HG03442 (cell line): ENCODE data around the gene PCSK5.
"Not testable (repeated sequence)": the region's sequence is repeated elsewhere in the genome, so short reads cannot be mapped to it uniquely, and the experiment has no call there.

Experiments used
- ATAC-seq: cut with Tn5 transposase; IDR thresholded peaks from one replicate; pipeline ENCODE4 v1.9.1; 2021; ENCODE audit warnings: mild to moderate bottlenecking, moderate library complexity; ENCODE audit not compliant: unreplicated experiment

The PCSK5 gene

DNA sequence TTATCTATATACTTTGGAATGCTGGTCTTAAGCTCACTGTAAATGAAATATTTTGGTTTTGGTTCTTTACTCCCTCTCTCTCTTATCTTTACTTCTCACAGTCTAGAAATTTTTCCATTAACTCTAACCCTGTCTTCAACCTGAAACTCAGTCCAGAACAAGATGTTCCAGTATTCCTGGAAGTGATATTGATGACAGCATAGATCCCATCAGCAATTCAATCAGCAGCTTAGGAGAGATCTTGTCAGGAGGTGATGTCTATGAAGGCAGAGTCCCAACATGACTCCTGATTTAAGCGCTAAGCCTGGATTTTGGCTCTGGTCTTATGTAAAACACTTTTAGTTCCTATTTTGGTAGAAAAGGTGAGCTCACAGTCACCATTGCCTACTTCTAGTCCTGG lies 451.1 kb downstream of the PCSK5 start:
- no peak for ATAC-seq

DNA sequence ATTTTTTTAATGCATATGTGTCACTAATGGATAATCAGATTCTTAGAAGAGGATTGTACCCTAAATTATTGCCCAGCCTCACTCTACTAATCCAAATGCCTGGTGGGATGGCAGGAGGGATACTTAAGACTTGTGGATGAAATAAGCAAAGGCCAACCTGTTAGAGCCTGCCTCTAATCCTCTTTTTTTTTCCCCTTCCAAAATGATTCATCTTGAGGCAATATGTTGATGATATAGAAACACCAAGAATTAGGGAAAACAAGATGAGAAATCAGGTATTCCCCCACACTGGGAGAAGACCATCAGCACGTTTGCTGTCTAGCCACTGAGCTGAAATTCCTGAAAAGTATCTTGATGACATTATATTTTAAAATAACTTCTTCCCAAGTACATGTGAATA lies 451.7 kb downstream of the PCSK5 start:
- ATAC-seq: no peak

DNA sequence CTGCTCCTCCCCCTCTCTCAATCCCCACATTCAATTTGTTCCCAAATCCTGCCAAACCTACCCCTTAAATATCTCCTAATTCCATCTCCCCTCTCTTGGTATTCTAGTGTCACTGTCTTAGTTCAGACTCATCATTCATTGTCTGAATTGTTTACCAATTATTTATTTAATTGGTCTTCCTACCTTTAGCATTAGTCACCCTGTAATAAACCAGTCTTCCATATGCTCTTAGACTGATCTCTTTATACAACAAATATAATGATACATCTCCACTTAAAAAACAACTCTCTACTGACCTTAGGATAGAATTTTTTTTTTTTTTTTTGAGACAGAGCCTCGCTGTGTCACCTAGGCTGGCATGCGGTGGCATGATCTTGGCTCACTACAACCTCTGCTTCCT lies 452.4 kb downstream of the PCSK5 start:
- ATAC-seq: no peak

DNA sequence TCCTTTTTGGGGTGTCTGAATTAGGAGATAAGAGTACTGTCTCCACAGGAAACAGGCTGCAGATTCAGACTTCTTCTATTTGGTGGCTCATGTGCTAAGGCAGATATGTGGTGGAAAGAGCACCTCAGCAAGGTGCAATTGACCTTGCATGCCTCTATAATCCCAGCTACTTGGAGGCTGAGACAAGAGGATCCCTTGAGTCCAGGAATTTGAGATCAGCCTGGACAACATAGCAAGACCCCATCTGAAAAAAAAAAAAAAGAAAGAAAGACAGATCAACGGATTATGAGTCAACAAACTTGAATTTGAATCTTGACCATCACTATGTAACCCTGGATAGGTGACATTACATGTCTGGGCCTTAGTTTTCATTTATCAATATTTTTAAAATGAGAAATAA lies 459.4 kb downstream of the PCSK5 start:
- ATAC-seq: no peak

DNA sequence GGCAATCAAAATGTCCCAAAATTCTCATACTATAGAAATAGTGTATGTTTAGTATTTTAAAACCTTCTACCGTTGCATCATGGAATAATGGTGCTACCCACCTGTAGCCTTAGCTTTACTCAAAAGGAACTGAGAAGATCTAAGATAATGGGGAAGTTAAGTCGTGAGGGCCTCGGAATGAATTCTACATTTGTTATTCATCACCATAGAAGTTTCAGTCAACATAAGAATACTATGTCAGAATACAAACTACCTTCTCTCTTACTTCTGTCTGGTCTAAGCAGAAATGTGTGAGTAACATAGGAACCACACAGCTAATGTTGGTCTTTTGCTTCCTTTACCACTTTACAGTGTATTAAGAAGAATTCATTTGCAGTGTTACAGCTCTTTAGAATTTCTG lies 460.5 kb downstream of the PCSK5 start:
- no peak for ATAC-seq

DNA sequence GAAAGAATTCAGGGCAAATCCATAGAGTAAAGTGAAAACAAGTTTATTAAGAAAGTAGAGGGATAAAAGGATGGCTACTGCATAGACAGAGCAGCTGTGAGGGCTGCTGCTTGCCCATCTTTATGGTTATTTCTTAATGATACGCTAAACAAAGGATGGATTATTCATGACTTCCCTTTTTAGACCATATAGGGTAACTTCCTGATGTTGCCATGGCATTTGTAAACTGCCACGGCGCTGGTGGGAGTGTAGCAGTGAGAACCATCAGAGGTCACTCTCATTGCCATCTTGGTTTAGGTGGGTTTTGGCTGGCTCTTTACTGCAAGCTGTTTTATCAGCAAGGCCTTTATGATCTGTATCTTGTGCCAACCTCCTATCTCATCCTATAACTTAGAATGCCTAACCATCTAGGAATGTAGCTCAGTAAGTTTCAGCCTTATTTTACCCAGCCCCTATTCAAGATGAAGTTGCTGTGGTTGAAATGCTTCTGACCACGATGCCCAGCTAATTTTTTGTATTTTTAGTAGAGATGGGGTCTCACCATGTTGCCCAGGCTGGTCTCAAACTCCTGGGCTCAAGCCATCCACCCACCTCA lies 461.6 kb downstream of the PCSK5 start:
- ATAC-seq: no peak

DNA sequence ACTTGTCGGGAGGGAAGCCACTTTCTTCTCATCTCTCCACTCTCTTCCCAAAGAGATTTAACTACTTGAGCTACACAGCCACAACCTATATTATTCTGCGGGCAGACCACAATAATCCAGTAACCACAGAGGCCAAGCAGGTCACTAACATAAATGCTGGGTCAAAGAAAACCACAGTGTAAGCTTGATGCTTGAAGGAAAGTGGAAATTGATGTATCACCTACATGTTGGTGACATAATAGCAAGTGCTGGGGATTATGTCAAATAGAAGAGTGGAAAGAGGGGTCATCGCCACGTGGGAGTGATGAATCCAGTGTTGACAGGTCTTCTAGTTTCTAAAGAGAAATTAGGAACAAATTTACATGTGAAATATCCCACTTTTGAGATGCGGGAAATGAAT lies 462.8 kb downstream of the PCSK5 start:
- ATAC-seq: no peak

DNA sequence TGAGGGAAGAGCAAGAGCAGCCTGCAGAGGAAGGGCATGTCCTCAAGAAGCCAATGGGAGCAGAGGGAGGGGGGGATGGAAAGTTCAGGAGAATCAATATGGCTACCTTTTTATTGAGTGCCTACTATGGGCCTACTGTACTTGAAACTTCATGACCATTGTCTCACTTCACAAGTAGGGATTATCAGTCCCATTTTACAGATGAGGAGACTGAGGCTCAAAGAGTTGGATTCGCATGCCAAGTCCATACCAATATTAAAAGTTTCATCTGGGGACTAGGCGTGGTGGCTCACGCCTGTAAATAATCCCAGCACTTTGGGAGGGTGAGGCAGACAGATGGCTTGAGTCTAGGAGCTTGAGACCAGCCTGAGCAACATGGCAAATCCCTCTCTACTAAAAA lies 463.7 kb downstream of the PCSK5 start:
- no peak for ATAC-seq

DNA sequence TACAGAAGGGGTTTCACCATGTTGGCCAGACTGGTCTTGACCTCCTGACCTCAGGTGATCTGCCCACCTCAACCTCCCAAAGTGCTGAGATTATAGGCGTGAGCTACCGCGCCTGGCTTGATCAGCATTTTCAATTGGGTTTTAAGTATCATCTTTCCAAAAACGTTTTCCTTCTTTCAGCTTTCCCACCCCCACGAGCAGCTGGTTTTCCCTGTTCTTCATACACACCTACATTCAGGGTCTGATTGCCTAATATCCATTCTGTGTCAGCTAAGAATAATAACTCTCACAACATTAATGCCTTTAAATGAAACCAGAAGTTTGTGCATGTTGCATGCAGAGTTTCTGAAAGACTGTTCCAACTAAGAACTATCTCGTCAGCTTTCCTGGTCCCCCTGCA lies 465.4 kb downstream of the PCSK5 start:
- ATAC-seq: no peak

DNA sequence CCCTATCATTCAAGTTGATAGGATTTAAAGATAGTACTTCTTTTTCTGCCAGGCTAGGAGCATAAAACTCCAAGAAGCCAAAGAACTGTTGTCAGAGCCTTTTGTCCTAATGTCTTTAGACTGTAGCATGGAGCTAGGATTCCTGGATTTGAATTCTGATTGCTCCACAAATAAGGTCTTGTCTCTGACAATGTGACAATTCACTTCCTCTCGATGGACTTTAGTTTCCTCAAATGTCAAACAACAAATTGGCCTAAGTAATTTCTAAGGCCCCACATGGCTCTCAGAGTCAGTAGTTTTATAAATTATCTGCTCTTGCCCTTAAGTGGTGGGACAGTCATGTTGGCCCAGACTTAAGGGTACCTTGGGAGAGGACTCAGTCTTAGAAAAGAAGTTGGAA lies 467.1 kb downstream of the PCSK5 start:
- ATAC-seq: no peak

DNA sequence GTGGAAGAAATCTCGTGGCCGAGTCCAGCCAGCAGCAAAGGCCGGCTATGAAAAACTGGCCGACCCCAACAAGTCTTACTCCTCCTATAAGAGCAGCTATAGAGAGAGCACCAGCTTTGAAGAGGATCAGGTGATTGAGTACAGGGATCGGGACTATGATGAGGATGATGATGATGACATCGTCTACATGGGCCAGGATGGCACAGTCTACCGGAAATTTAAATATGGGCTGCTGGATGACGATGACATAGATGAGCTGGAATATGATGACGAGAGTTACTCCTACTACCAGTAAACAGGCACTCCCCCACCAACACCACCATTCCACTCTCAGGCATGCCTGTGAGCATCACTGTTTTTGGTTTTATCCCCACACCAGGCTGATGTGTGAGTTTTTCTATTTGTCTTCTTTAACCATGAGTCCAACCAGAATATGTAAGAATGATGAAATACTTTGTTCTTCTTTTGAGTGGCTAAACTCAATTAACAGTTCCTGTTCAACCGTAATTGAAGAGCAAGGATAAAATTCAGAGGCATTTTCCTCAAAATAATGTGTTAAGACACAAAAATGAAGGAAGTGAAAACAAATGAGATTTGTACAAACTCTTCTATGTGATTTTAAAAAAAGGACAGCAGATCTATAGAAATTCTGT lies 468.3 kb downstream of the PCSK5 start:
- no peak for ATAC-seq

DNA sequence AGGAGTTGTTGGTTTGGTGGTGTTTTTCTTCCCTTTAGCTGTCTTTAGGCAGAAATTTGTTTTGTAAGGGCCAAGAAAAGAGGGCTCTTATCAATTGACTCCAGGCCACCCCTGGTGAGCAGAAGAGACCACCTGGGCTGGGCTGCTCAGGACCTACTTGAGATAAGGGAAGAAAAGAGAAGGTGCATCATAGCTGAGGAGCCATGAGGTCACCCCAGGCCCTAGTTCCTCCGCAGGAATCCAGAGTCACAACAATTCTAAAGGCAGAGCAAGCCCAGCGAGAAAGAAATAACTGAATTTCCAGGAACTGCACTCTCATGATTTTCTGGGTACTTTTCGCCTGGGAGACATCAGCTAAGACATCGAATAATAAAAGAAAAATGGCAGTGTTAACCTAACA lies 468.9 kb downstream of the PCSK5 start:
- ATAC-seq: no peak

DNA sequence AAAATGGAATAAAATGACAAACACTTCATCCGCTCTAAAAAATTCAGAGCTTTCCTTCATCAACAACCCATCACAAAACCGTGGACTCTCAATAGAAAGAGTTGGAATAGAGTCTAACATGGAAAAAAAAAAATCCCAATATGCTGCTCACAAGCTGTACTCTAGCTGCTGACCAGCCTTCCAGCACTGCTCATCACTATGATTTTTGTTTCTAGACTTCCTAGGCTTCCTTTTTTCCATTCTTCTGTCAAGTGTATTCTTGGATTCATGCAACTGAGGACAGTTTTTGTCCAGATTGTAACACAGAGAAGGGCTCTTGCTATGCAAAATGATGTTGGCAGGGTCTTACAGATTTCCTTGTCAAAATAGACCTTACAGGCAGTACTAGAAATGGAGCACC lies 469.3 kb downstream of the PCSK5 start:
- no peak for ATAC-seq

DNA sequence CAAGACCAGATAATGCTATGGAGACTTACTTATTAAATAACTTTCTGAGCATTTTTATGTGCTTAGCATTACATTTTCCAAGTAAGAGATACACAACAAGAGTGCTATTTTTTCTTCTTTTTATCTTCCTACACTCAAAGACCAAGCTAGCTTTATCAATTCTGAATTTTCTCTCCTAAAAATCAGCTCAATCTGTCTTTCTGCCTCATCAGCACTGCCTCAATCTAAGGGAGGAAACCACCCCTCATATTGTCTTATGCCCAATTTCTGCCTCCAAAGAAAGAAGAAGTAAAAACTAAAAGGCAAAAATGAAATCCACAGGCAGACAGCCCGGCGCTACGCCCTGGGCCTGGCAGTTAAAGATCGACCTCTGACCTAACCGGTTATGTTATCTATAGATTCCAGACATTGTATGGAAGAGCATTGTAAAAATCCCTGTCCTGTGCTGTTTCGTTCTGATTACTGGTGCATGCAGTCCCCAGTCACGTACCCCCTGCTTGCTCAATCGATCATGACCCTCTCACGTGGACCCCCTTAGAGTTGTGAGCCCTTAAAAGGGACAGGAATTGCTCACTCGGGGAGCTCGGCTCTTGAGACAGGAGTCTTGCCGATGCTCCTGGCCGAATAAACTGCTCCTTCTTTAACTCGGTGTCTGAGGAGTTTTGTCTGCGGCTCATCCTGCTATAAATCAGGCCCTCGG lies 472.0 kb downstream of the PCSK5 start:
- ATAC-seq: not testable (repeated sequence)

DNA sequence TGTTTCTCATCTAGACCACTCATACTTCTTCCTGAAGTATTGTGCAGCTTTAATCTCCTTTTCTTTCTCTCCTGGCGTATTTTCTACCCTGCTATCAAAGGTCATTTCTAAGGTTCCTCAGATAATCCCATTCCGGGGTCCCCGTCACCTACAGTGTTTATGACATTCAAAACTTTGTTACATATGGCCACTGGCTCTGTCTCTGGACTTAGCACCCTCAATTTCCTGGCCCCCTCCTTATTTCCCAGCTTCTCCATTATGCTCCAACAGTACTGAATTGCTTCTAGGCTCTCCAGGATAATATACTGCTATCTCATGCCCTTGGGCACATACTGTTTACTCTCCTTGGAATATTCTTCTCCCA lies 472.5 kb downstream of the PCSK5 start:
- no peak for ATAC-seq

DNA sequence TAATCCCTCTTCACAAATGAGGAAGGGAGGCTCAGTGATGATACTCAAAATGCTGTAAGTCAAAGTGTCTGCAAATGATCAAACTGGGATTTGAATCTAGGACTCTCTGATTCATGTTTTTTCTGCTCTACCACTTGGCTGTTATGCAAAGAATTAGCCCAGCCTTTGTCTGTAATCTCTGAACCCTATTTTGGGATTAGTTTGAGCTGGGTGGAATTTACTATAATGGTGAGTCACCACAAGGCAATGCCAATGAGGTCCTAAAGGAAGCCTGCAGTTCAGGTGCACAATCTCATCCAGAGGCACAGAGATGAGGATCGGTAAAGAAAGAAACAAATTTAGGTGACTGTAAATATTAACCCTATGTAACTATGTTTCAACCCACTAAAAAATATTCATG lies 474.6 kb downstream of the PCSK5 start:
- ATAC-seq: no peak

DNA sequence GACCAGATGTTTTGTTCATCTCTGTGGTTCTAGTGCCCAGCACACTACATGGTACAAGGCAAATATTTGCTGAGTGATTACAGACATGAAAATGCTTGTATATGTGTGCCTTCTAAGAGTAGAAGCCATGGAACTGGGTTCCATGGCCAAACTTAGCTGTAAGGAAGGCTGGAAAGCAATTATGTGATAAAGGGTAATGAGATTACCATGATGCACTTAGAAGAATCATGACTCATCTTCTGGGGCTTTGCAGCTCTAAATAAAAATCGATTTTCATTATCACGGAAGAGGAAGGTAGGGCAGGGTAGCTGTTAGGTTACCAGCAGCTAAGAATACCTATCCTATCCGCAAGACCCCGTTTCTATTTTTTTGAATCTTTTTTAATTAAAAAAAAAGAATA lies 475.8 kb downstream of the PCSK5 start:
- ATAC-seq: no peak

DNA sequence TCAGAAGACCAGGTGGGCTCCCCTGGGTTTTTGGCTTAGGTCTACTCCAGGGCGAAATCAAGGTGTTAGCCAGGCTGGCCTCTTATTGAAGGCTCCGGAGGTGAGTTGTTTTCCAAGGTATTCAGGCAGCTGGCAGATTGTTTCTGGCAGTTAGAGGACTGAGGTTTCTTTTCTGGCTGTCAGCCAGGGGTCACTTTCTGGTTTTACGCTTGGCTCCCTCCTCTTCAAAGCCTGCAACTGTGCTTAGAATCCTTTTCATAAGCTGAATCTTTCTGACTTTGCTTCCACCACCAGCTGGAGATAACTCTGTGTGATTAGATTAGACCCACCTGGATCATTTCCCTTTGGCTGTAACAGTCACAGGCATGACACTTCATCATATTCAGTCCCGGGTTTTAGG lies 479.1 kb downstream of the PCSK5 start:
- peak; percentile 61 for ATAC-seq

DNA sequence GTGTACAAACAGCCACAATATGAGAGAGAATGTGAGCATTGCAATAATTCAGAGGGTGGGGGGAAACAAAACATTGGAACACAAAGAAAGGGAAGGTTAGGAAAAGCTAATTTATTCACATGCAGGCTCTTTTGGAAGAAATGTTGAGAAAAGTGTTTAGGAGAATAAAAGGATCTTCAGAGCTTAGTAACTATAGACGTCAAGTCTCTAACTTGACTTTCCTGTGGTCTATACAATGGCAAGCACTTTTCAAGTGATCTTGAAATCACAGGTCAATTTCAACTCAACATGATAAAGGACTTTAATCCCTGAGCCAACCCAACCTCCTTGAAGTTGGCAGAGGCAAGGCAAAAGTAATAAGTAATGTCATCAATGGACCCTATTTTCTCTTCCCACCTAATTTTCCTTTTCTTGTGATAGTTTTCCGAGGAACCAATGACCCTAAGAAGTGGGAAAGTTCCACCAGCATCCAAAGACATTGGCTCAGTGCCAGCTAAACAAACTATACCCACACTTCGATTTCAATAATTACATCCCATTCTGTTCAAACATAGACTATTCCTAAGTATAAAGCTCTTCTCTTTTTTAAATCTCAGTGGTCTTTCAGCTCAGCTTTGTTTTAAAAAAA lies 480.0 kb downstream of the PCSK5 start:
- ATAC-seq: no peak

DNA sequence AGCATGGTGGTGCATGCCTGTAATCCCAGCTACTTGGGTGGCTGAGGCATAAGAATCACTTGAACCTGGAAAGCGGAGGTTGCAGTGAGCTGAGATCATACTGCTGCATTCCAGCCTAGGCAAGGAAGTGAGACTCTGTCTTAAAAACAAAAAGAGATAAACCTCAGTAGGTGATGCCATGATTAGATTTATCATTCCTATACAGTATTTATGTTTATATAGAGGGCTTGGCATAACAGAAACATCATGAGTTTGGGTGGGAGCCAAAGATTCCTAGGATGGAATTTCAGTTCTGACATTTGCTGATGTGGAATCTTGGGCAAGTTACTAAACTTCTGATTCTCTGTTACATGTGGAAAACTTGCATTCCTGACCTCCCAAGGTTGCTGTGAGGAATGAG lies 481.4 kb downstream of the PCSK5 start:
- no peak for ATAC-seq

DNA sequence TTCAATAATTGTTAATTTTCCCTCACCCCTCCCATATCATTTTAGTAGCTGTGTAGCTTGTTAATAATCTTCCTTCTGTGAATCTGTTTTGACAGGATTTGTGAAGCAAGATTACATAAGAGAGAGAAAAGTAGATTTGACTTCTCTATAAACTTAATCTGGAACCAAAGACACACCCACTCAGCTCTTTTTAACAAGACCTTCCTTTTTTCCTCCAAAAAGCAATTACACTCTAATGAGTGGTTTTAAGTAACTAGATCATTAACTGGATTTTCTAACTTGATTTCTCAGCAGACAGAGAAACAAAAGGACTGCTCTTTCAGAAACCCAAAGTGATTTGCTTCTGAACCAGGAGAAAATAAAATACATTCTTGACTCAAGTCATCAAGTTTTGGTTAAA lies 481.9 kb downstream of the PCSK5 start:
- ATAC-seq: no peak

DNA sequence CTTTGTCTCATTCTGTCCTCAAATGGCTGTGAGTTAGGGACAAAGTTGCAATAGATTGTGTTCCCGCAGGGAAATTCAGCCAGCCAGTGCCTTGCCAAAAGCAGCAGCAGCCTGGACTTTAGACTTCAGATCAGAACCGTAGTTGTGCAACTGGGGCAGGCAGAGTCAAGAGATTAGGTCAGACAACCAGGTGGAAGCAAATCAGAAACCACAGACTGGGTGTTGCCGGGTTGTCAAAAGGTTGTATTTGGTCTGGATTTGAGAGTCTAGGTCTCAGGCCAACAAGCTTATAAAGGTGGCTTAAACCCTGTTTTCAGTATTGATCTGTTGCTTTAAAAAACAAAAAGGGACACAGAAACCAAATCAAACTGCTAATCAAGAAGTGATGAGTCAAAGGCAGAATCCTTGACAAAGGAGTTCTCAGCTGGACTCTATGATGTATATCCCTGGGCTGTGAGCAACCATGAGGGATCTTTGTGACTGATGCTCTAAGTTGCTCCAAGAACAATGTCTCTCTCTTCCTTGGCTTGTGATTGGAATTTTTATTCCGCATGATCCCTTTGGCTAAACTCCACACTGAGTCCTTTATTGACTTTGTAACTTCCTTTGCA lies 482.8 kb downstream of the PCSK5 start:
- peak; percentile 34 for ATAC-seq
